ENCODE data around the gene NCOA1. TPM values are rescaled to one million over a fixed set of nuclear protein-coding genes. Genes with fewer than 3 reads are reported as not detected.
A peak's percentile ranks its signal among the peaks of the same experiment; 100 is the strongest.

Gene NCOA1
- polyA plus RNA-seq, 1 of the 3 experiments (the other 2 are of a cell fraction): 10.7 TPM

GRCh38 chr2:24489465-24490180 lies 1.4 kb upstream of the NCOA1 start:
- Histone ChIP-seq H3K79me2 (ENCODE audit: insufficient read depth) (peaks cover 31% of the 10 kb centered on the region; the same call in 1 of the 2 replicates), H3K36me3 (replicated peaks in 1 of 2; ENCODE audit: control insufficient read depth in 1 of 2, insufficient read depth in 2 of 2, low read length in 1 of 2) (no peaks in the 10 kb centered on the region), H3F3A (replicated peaks; ENCODE audit: insufficient read depth) (peaks cover 9% of the 10 kb centered on the region), H2AFZ (ENCODE audit: low read depth) (peak overlapping the region; percentile 98), H3K9me2 (no peaks in the 10 kb centered on the region), H3K9ac (no peak overlapping the region), H3K27ac (ENCODE audit: low read depth in 2 of 2, low read length in 1 of 2) (peak overlapping the region; percentile 81 to 97; a peak in 2 of 4 replicates), H3K4me1 (ENCODE audit: control insufficient read depth in 1 of 2, insufficient read depth in 2 of 2, low read depth in 1 of 2, low read length in 1 of 2) (peaks cover 10 to 14% of the 10 kb centered on the region in 2 experiments; a peak in 3 of 4 replicates), H4K20me1 (ENCODE audit: insufficient read depth) (peaks cover 7% of the 10 kb centered on the region; the same call in 1 of the 2 replicates), H3K4me3 (ENCODE audit: low read depth in 2 of 2, low read length in 1 of 2) (no peak overlapping the region), H3K9me3 (no peaks in the 10 kb centered on the region), H3K4me2 (peak overlapping the region; percentile 69), H3K27me3 (ENCODE audit: insufficient read depth) (no peaks in the 10 kb centered on the region)
- TF ChIP-seq ZBTB33 (IDR thresholded peaks at IDR 0.05; ENCODE audit: borderline replicate concordance, low read depth): no peak
- TF ChIP-seq USF2 (IDR thresholded peaks at IDR 0.05; ENCODE audit: borderline replicate concordance, low read depth, low read length): no peak
- no peak for TF ChIP-seq TEAD4 (IDR thresholded peaks at IDR 0.05; ENCODE audit: borderline replicate concordance, insufficient read depth)
- TF ChIP-seq GABPA (IDR thresholded peaks at IDR 0.05; ENCODE audit: low read depth): no peak
- no peak for TF ChIP-seq RAD21 (IDR thresholded peaks at IDR 0.05; ENCODE audit: low read length)
- no peak for TF ChIP-seq CTCF (IDR thresholded peaks at IDR 0.05)
- TF ChIP-seq JUND (IDR thresholded peaks at IDR 0.05): no peak
- POLR2A ChIA-PET: interaction anchor here (0.6 kb wide), 2 partner anchors 303 to 434 kb away, joined by 4 to 7 read pairs; partner anchors contain the start of genes CENPO and PTRHD1
- no peak for DNase-seq
- CTCF ChIA-PET: interaction anchor here (0.6 to 2.8 kb wide), 7 partner anchors 20 to 537 kb away, joined by 3 to 12 read pairs (median 3); no protein-coding TSS in a partner anchor
- WGBS (ENCODE audit: low lambda C conversion rate): 95% methylated on average over 14 of the region's 14 CpGs

- Histone ChIP-seq H3K9me2 (no peaks in the 10 kb centered on the region), H3K4me2 (peak overlapping the region; percentile 69), H3F3A (replicated peaks; ENCODE audit: insufficient read depth) (peaks cover 9% of the 10 kb centered on the region), H3K36me3 (replicated peaks in 1 of 2; ENCODE audit: control insufficient read depth in 1 of 2, insufficient read depth in 2 of 2, low read length in 1 of 2) (no peaks in the 10 kb centered on the region), H3K4me3 (ENCODE audit: low read depth in 2 of 2, low read length in 1 of 2) (peak overlapping the region; percentile 67 to 94), H3K9me3 (no peaks in the 10 kb centered on the region), H4K20me1 (ENCODE audit: insufficient read depth) (peaks cover 7% of the 10 kb centered on the region; the same call in 1 of the 2 replicates), H3K4me1 (ENCODE audit: control insufficient read depth in 1 of 2, insufficient read depth in 2 of 2, low read depth in 1 of 2, low read length in 1 of 2) (peaks cover 10 to 14% of the 10 kb centered on the region in 2 experiments; a peak in 3 of 4 replicates), H3K9ac (peak overlapping the region; percentile 72), H2AFZ (ENCODE audit: low read depth) (peak overlapping the region; percentile 98), H3K79me2 (ENCODE audit: insufficient read depth) (peaks cover 35% of the 10 kb centered on the region; the same call in 1 of the 2 replicates), H3K27me3 (ENCODE audit: insufficient read depth) (no peaks in the 10 kb centered on the region), H3K27ac (ENCODE audit: low read depth in 2 of 2, low read length in 1 of 2) (peak overlapping the region; percentile 81 to 97)
- CTCF ChIA-PET: interaction anchor here (0.6 to 2.8 kb wide), 8 partner anchors 21 to 537 kb away, joined by 3 to 12 read pairs (median 3); no protein-coding TSS in a partner anchor
- WGBS (ENCODE audit: low lambda C conversion rate): 55% methylated on average over 12 of the region's 12 CpGs
- POLR2A ChIA-PET: interaction anchor here (0.6 kb wide), 3 partner anchors 302 to 433 kb away, joined by 3 to 7 read pairs (median 4); partner anchors contain the start of genes CENPO and PTRHD1
- DNase-seq: peak; percentile 42
- TF ChIP-seq USF2 (IDR thresholded peaks at IDR 0.05; ENCODE audit: borderline replicate concordance, low read depth, low read length) (no peak), ZBTB33 (IDR thresholded peaks at IDR 0.05; ENCODE audit: borderline replicate concordance, low read depth) (no peak), REST (IDR thresholded peaks at IDR 0.05; ENCODE audit: low read depth, low read length) (no peak), MAX (IDR thresholded peaks at IDR 0.05; ENCODE audit: low read depth) (no peak)
Measured at GRCh38 chr2:24490181-24490689, 819 bp upstream of the NCOA1 start.
